IPS-20b (cell line): ENCODE data around the gene EYS.

Experiments used
- H3K27ac ChIP-seq: one replicate; pipeline ENCODE4 v1.5.1; 2013; ENCODE audit warnings: low read length
- H3K27me3 ChIP-seq: 2 replicates; pipeline ENCODE4 v1.6.1; 2013; ENCODE audit warnings: mild to moderate bottlenecking, low read length, inconsistent platforms; ENCODE audit not compliant: insufficient read depth
- H3K36me3 ChIP-seq: 2 replicates; pipeline ENCODE4 v1.6.1; 2013; ENCODE audit warnings: low read depth, mild to moderate bottlenecking, inconsistent platforms, low read length, moderate library complexity; ENCODE audit not compliant: insufficient read depth
- H3K4me1 ChIP-seq: 2 replicates; pipeline ENCODE4 v1.6.1; 2013; ENCODE audit warnings: mild to moderate bottlenecking, control low read depth, inconsistent platforms, low read length, moderate library complexity; ENCODE audit not compliant: insufficient read depth
- H3K4me3 ChIP-seq: 2 replicates; pipeline ENCODE4 v1.5.1; 2013; ENCODE audit warnings: mild to moderate bottlenecking, low read length, inconsistent platforms
- H3K9ac ChIP-seq: 2 replicates; pipeline ENCODE4 v1.6.1; 2013; ENCODE audit warnings: low read depth, mild to moderate bottlenecking, inconsistent platforms, low read length, moderate library complexity
- H3K9me3 ChIP-seq: 2 replicates; pipeline ENCODE4 v1.6.1; 2013; ENCODE audit warnings: mild to moderate bottlenecking, low read depth, low read length, inconsistent platforms; ENCODE audit not compliant: insufficient read depth

The EYS gene

DNA sequence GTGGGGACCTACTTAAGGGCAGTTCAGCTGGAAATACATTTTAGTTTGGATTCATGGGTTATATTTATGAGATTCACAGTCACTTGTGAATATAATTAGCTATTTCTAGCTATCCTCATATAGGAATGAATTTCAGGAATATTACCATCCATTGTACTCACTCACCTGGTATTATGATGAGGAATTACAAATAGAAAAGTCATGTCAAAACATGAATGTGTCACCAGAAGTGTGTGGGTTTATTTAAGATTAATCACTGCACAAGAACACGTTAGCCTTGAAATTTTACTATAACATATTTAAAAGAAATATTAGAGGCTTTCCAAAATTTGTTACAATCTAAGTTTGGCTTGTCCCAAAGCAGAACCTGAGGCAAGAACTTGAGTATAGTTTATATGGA is 1560.9 kb downstream of the EYS start:
- no peaks in the 10 kb centered on the region for H3K36me3 ChIP-seq
- H3K9ac ChIP-seq: no peak overlapping the region
- no peaks in the 10 kb centered on the region for H3K4me1 ChIP-seq
- H3K9me3 ChIP-seq: no peaks in the 10 kb centered on the region
- no peak overlapping the region for H3K4me3 ChIP-seq
- no peaks in the 10 kb centered on the region for H3K27me3 ChIP-seq
- H3K27ac ChIP-seq: no peak overlapping the region

DNA sequence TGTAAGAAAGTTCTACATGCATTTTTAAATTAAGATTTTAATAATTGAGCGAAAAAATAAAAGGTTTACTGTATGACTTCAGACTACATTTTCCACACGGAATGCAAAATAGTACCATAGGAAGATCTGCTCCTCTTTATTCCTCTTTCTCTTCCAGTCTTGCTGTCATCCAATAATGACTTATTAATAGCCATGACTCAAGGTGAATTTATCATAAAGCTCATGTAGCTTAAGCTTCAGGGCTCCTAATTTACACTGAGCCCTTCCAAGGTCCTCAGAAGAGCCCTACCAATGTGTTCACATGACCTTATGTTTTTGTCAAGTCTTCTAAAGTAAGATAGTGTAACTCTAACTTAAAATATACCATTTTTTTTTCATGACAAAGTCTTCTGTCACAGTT is 1561.4 kb downstream of the EYS start:
- Histone ChIP-seq H3K9ac (no peak overlapping the region), H3K4me1 (no peaks in the 10 kb centered on the region), H3K27me3 (no peaks in the 10 kb centered on the region), H3K27ac (no peak overlapping the region), H3K9me3 (no peaks in the 10 kb centered on the region), H3K4me3 (no peak overlapping the region), H3K36me3 (no peaks in the 10 kb centered on the region)

DNA sequence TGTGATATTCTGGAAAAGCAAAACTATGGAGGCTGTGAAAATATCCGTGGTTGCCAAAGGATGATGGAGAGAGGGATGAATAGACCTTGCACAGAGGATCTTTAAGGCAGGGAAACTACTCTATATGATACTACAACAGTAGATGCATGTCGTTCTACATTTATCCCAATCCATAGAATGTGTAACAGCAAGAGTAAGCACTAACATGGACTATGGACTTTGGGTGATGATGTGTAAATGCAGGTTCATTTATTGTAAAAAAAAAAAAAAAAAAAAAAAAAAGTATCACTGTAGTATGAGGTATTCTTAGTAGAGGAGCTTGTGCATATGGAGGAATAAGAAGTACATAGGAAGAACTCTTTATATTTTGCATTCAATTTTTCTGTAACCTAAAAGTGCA is 1563.9 kb downstream of the EYS start:
- Histone ChIP-seq H3K27me3 (no peaks in the 10 kb centered on the region), H3K27ac (no peak overlapping the region), H3K4me1 (no peaks in the 10 kb centered on the region), H3K9me3 (no peaks in the 10 kb centered on the region), H3K4me3 (no peak overlapping the region), H3K36me3 (no peaks in the 10 kb centered on the region), H3K9ac (no peak overlapping the region)

DNA sequence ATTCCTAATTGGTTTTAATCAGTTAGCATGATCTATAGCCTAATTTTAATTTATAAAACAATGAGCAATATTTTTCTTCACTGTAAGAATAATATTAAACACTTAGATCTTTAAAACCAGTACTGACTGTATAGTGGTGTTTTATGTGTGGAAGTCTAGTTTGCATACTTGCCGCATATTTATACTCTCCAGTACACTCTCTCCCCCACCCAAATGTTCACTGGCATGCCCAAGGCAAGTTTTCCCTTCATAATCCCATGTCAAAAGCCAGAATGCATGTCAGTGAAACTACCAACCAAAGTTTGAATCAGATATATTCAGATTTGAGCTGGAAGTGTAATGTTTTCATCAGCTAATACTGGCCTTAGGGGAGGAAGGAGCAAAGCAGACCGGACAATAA is 1565.3 kb downstream of the EYS start:
- no peaks in the 10 kb centered on the region for H3K27me3 ChIP-seq
- H3K9ac ChIP-seq: no peak overlapping the region
- H3K27ac ChIP-seq: no peak overlapping the region
- no peaks in the 10 kb centered on the region for H3K9me3 ChIP-seq
- H3K4me1 ChIP-seq: no peaks in the 10 kb centered on the region
- H3K36me3 ChIP-seq: no peaks in the 10 kb centered on the region
- no peak overlapping the region for H3K4me3 ChIP-seq

DNA sequence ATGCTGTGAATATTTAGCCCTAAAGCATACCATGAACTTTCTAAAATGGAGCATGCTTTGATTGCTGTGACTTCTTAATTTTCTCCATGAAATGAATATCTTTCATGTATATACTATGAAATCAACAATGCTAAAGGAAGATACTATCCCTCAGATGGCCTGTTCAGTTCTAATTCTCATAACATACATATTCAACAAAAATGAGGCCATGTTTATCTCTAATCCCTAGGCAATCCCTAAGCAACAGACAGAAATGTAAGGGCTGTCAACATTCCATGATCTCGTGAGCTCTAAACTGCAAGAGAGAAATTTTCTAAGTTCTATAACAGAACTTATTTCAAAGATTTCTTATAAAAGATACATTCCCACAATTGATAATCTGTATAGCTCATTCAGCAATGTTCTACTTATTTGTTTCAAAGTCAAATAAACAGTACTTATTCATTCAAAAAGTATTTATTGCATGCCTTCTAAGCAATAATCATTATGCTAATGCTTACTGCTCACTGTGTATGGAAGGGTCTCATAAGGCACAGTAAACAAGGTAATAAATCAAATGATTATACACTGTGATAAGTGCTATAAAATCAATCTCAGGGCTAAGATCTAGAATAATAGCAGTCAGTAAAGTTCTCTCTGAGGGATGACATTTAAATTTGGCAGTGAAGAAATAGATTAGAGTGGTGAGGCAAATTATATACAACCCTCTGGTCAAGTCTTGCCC is 1578.6 kb downstream of the EYS start:
- no peaks in the 10 kb centered on the region for H3K4me1 ChIP-seq
- no peaks in the 10 kb centered on the region for H3K9me3 ChIP-seq
- no peaks in the 10 kb centered on the region for H3K27me3 ChIP-seq
- no peaks in the 10 kb centered on the region for H3K36me3 ChIP-seq
- no peak overlapping the region for H3K9ac ChIP-seq
- no peak overlapping the region for H3K27ac ChIP-seq
- H3K4me3 ChIP-seq: no peak overlapping the region

DNA sequence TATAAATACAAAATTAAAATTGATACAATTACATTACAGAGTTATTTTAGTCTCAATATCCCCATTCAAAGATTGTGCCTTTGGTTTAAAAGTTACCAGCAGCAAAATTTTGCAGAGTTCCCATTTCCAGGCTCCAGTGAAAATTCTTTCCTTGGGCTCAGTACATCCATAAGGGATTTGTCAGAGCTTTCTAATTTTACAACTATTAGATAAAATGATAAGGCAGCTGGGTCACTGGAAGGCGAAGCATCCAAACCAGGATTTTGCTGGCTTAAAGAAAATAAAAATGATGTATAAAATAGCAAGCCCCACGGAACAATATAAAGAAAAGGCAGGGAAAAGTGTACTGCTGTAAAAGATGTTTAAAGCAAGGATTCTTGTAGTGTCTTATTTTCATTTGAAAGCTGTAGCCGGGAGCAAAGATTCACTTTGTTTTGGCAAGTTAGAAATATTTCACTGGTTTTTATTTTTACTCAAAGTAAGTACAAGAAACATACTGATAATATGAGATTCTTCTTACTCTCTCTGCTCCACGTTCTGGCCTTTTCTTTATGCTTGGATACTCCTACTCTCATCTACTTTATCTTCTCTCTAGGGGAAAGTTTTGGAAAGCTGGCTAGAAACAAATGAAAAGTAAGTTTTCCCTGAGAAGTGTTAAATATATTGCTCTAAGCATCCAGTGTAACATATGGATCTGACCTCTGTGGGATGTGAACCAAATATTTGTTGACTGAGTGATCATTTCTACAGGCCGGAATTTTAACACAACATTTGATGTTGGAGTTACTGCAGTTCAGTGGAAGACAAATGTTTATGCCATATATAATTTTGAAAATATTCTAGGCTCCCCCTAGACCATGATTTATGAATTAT is 1583.0 kb downstream of the EYS start:
- Histone ChIP-seq H3K27me3 (no peaks in the 10 kb centered on the region), H3K9ac (no peak overlapping the region), H3K36me3 (no peaks in the 10 kb centered on the region), H3K4me3 (no peak overlapping the region), H3K4me1 (no peaks in the 10 kb centered on the region), H3K27ac (no peak overlapping the region), H3K9me3 (no peaks in the 10 kb centered on the region)

DNA sequence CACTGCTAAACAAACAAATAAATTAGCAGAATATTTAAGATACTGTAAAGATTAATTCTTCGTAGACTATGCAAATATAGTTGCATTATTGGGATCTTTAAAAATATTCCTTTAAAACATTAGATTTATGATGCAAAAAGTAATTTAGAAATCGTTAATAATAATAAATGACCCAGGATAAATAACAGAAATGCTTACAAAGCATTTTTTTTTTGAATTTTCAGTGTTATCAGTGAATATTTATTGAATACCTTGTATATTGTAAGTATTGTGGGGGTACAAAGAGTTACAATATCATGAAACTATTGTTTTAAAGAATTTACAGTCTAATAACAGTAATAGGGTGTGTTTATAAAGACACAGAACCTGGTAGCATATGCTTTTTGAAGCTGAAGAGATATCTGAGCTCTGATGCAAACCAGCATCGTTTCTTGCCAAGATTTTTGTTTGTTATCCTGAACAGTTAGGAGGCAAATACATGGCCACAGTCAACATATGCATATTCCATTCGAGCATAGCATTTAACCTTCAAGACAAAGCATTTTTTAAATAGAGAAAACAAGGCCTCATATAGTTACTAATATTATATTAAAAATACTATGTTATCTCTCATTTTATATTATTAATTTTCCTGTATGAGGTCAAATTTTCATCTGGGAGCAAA is 1584.2 kb downstream of the EYS start:
- H3K9ac ChIP-seq: no peak overlapping the region
- no peak overlapping the region for H3K27ac ChIP-seq

GRCh38 chr6:64121011-64121565 is 1585.9 kb downstream of the EYS start:
- H3K4me3 ChIP-seq: no peak overlapping the region
- no peak overlapping the region for H3K27ac ChIP-seq
- no peak overlapping the region for H3K9ac ChIP-seq
- H3K9me3 ChIP-seq: no peaks in the 10 kb centered on the region
- H3K27me3 ChIP-seq: no peaks in the 10 kb centered on the region
- H3K36me3 ChIP-seq: no peaks in the 10 kb centered on the region
- H3K4me1 ChIP-seq: no peaks in the 10 kb centered on the region

More for the DNA sequence above, 1584.2 kb downstream of the EYS start:
- Histone ChIP-seq H3K4me1 (no peaks in the 10 kb centered on the region), H3K27me3 (no peaks in the 10 kb centered on the region), H3K9me3 (no peaks in the 10 kb centered on the region), H3K4me3 (no peak overlapping the region), H3K36me3 (no peaks in the 10 kb centered on the region)

DNA sequence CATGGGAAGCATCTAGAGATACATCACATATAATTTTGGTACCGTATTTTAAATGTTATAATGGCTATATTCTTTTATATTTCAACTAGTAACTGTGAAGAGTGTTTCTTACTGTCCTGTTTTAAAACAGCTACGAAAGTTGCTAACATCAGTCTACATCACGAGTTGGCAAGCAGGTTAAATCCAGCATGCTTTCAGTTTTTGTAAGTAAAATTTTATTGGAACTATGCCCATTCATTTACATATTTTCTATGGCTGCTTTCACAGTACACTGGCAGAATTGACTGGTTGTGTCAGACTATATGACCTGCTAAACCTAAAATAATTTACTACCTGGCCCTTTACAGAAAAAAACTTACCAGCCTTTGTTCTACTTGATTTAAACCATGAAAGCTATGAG is 1593.3 kb downstream of the EYS start:
- Histone ChIP-seq H3K9me3 (no peaks in the 10 kb centered on the region), H3K9ac (no peak overlapping the region), H3K4me1 (no peaks in the 10 kb centered on the region), H3K36me3 (no peaks in the 10 kb centered on the region), H3K4me3 (no peak overlapping the region), H3K27me3 (no peaks in the 10 kb centered on the region), H3K27ac (no peak overlapping the region)

DNA sequence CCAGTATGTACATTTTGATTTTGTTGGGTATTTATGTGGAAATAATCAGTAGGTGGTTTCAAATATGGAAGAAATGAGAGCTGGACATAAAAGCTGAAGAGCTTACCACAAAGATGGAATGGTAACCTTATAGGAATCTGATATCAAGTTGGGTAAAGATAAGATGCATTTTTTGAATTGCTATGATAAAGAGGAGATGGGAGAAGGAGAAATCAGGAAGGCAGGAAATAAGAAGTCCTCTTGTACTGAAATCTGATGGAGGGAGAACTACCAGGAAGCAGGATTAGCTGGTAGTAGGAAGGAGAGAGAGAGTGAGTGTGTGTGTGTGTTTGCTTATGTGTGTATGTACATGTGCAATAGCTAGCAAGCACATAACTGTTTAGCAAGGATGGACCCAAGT is 1603.0 kb downstream of the EYS start:
- Histone ChIP-seq H3K4me3 (no peak overlapping the region), H3K36me3 (no peaks in the 10 kb centered on the region), H3K4me1 (no peaks in the 10 kb centered on the region), H3K27ac (no peak overlapping the region), H3K9ac (no peak overlapping the region), H3K27me3 (no peaks in the 10 kb centered on the region), H3K9me3 (no peaks in the 10 kb centered on the region)

GRCh38 chr6:64103480-64103879 is 1603.5 kb downstream of the EYS start:
- no peaks in the 10 kb centered on the region for H3K9me3 ChIP-seq
- no peaks in the 10 kb centered on the region for H3K4me1 ChIP-seq
- H3K9ac ChIP-seq: no peak overlapping the region
- no peak overlapping the region for H3K4me3 ChIP-seq
- no peaks in the 10 kb centered on the region for H3K36me3 ChIP-seq
- H3K27ac ChIP-seq: no peak overlapping the region
- no peaks in the 10 kb centered on the region for H3K27me3 ChIP-seq
